ENCODE data around the gene GOLIM4. TPM values are rescaled to one million over a fixed set of nuclear protein-coding genes. Genes with fewer than 3 reads are reported as not detected.
A peak's percentile ranks its signal among the peaks of the same experiment; 100 is the strongest.

The GOLIM4 gene
- total and polyA plus RNA-seq, 5 donors from 2014 or later, result 0.67 TPM; not detected in 4

DNA sequence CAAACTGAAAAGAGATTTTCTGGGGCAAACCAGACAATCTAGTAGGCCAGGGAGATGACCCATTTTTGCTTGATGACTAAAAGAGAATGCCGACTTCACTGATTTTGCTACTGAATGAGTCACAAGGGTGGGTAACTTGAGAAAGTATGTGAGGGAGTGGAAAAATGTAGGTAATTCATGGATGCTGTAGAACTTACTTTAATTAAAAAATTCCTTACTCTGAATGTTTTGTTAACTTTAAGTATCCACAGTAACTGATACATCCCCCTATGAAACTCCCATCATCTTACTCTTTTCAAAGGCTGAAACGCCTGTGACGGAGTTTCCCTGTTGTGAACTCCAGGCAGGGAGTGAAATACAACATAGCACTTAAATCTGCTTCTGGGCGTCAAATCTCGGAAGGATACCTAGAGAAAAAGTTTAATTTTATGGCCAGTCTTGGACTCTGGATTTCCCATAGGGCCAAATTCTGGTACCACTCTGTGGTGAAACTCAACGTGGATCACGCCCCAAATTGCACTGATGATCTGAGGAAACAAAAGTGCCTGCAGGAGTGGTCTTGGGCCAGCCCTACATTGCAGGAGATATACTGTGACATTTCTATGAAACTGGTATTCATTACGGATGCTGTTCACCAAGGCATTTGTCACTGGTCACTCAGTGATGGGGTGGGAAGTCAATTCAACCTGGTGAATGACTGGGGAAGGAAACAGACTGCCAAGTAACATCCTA lies 24.0 kb downstream of the GOLIM4 start:
- Mint-ChIP-seq H3K27ac (no peak overlapping the region), H3K4me1 (no peaks in the 10 kb centered on the region), H3K9me3 (peaks cover 0 to 3% (median 0%) of the 10 kb centered on the region in 7 donors), H3K36me3 (no peaks in the 10 kb centered on the region), H3K27me3 (no peaks in the 10 kb centered on the region), H3K4me3 (no peak overlapping the region)
- DNase-seq, result no peak
- H3K36me3 ChIP-seq (ENCODE audit: control insufficient read depth, insufficient read depth, low read length), result no peaks in the 10 kb centered on the region
- no peak overlapping the region for H3K27ac ChIP-seq (ENCODE audit: insufficient read depth, low read length, poor library complexity, severe bottlenecking)
- H3K4me1 ChIP-seq (ENCODE audit: control insufficient read depth, insufficient read depth, low read length, poor library complexity, severe bottlenecking), result no peaks in the 10 kb centered on the region
- H3K27me3 ChIP-seq (ENCODE audit: control insufficient read depth, insufficient read depth, low read length), result no peaks in the 10 kb centered on the region
- H3K4me3 ChIP-seq (ENCODE audit: low read depth, low read length), result no peak overlapping the region
- no peaks in the 10 kb centered on the region for H3K9me3 ChIP-seq (ENCODE audit: control insufficient read depth in 2 of 2, low read length in 2 of 2)
- no peak for ATAC-seq (ENCODE audit: low read depth in 2 of 2)

DNA sequence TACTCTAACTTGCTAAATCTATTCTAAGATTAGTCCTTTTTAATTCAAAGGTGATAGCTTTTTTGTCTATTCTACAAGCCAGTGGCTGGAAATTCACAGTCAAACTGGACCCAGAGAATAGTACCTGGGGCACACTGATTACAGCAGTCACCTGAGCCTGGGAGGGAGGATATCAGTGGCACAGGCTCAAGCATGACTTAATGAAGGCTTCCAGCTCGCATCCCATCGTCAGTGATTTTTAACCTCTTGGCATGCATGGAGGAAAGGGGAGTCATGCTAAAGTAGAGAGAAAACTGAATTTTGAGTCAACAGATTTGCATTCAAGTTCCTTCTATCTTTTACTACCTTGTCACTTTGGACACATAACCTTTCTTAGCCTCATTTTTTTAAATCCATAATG lies 24.8 kb downstream of the GOLIM4 start:
- H3K27ac Mint-ChIP-seq, result no peak overlapping the region
- no peaks in the 10 kb centered on the region for H3K4me1 Mint-ChIP-seq
- H3K4me3 Mint-ChIP-seq, result no peak overlapping the region
- H3K36me3 ChIP-seq (ENCODE audit: control insufficient read depth, insufficient read depth, low read length), result no peaks in the 10 kb centered on the region
- no peaks in the 10 kb centered on the region for H3K4me1 ChIP-seq (ENCODE audit: control insufficient read depth, insufficient read depth, low read length, poor library complexity, severe bottlenecking)
- no peaks in the 10 kb centered on the region for H3K27me3 Mint-ChIP-seq
- no peak overlapping the region for H3K27ac ChIP-seq (ENCODE audit: insufficient read depth, low read length, poor library complexity, severe bottlenecking)
- no peak overlapping the region for H3K4me3 ChIP-seq (ENCODE audit: low read depth, low read length)
- DNase-seq (no peak), ATAC-seq (ENCODE audit: low read depth in 2 of 2) (no peak)
- peaks cover 0 to 3% (median 0%) of the 10 kb centered on the region in 7 donors for H3K9me3 Mint-ChIP-seq
- no peaks in the 10 kb centered on the region for H3K9me3 ChIP-seq (ENCODE audit: control insufficient read depth in 2 of 2, low read length in 2 of 2)
- H3K27me3 ChIP-seq (ENCODE audit: control insufficient read depth, insufficient read depth, low read length), result no peaks in the 10 kb centered on the region
- no peaks in the 10 kb centered on the region for H3K36me3 Mint-ChIP-seq

DNA sequence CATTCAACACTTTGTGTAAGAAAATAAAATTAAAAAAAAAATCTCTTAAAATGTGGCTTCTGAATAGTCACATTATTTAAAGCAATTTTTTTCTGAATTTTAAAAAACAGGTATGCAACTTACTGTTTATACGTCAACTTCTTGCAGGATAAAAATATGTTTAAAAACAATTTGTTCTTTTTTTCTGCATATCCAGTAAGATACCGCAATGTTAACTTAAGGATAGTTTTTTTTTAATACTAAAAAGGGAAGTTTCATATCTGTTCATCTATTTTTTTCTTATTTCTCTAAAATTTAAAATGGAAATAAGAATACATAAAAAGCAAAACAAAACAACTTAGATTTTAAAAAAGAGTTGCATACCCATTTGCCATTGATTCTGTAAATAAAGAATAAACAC lies 27.4 kb downstream of the GOLIM4 start:
- no peaks in the 10 kb centered on the region for H3K36me3 Mint-ChIP-seq

DNA sequence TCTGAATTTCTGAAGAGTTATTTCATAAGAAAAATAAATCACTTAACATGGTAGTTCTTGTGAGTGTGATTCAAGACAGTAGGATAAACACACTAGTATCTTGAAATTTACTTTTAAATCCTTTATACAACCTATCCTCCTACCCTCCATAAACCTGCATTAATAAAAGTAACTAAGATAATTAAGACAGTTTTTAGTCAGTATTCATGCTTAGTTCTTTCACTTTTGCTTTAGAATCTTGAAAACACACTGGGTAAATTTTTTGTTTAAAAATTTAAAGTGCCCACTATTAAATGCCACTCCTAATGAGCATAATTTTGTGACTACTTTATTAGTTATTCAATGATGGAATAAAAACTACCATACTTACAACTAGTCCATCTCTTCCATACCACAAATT lies 28.8 kb downstream of the GOLIM4 start:
- no peaks in the 10 kb centered on the region for H3K27me3 Mint-ChIP-seq
- Histone ChIP-seq H3K36me3 (ENCODE audit: control insufficient read depth, insufficient read depth, low read length) (no peaks in the 10 kb centered on the region), H3K27me3 (ENCODE audit: control insufficient read depth, insufficient read depth, low read length) (no peaks in the 10 kb centered on the region), H3K27ac (ENCODE audit: insufficient read depth, low read length, poor library complexity, severe bottlenecking) (no peak overlapping the region), H3K4me3 (ENCODE audit: low read depth, low read length) (no peak overlapping the region), H3K4me1 (ENCODE audit: control insufficient read depth, insufficient read depth, low read length, poor library complexity, severe bottlenecking) (no peaks in the 10 kb centered on the region), H3K9me3 (ENCODE audit: control insufficient read depth in 2 of 2, low read length in 2 of 2) (no peaks in the 10 kb centered on the region)
- H3K27ac Mint-ChIP-seq, result no peak overlapping the region
- no peaks in the 10 kb centered on the region for H3K36me3 Mint-ChIP-seq
- no peaks in the 10 kb centered on the region for H3K4me1 Mint-ChIP-seq
- no peak overlapping the region for H3K4me3 Mint-ChIP-seq
- ATAC-seq (ENCODE audit: low read depth in 2 of 2) (no peak), DNase-seq (no peak)
- peaks cover 0 to 3% (median 0%) of the 10 kb centered on the region in 7 donors for H3K9me3 Mint-ChIP-seq

More for the DNA sequence above, 27.4 kb downstream of the GOLIM4 start:
- Mint-ChIP-seq H3K4me1 (no peaks in the 10 kb centered on the region), H3K27ac (no peak overlapping the region), H3K27me3 (no peaks in the 10 kb centered on the region), H3K4me3 (no peak overlapping the region), H3K9me3 (peaks cover 0 to 3% (median 0%) of the 10 kb centered on the region in 7 donors)
- no peaks in the 10 kb centered on the region for H3K36me3 ChIP-seq (ENCODE audit: control insufficient read depth, insufficient read depth, low read length)
- H3K27me3 ChIP-seq (ENCODE audit: control insufficient read depth, insufficient read depth, low read length), result no peaks in the 10 kb centered on the region
- DNase-seq (no peak), ATAC-seq (ENCODE audit: low read depth in 2 of 2) (no peak)
- no peak overlapping the region for H3K27ac ChIP-seq (ENCODE audit: insufficient read depth, low read length, poor library complexity, severe bottlenecking)
- no peaks in the 10 kb centered on the region for H3K9me3 ChIP-seq (ENCODE audit: control insufficient read depth in 2 of 2, low read length in 2 of 2)
- H3K4me1 ChIP-seq (ENCODE audit: control insufficient read depth, insufficient read depth, low read length, poor library complexity, severe bottlenecking), result no peaks in the 10 kb centered on the region
- H3K4me3 ChIP-seq (ENCODE audit: low read depth, low read length), result no peak overlapping the region

DNA sequence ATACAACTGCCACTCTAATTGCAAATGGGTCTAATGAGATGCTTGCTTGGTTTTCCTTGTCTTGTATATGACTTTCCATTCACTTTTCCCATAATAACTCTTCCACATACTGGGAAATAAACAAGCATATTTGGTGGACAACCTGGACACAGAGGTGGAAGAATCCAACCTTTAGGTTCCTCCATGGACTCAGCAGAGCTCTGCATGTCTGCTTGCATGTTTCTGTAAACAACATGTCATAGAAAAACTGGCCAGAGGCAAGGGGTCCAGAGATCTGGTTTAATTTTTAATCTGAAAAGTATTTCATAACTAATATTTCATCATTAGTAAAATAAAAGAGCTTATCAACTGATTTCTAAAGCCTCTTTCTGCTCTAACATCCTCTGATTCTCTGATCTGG lies 30.2 kb downstream of the GOLIM4 start:
- H3K4me3 ChIP-seq (ENCODE audit: low read depth, low read length), result no peak overlapping the region
- no peaks in the 10 kb centered on the region for H3K4me1 ChIP-seq (ENCODE audit: control insufficient read depth, insufficient read depth, low read length, poor library complexity, severe bottlenecking)
- H3K9me3 ChIP-seq (ENCODE audit: control insufficient read depth in 2 of 2, low read length in 2 of 2), result no peaks in the 10 kb centered on the region
- H3K27ac ChIP-seq (ENCODE audit: insufficient read depth, low read length, poor library complexity, severe bottlenecking), result no peak overlapping the region
- Mint-ChIP-seq H3K36me3 (no peaks in the 10 kb centered on the region), H3K9me3 (no peaks in the 10 kb centered on the region), H3K4me1 (no peaks in the 10 kb centered on the region), H3K27ac (no peak overlapping the region), H3K27me3 (no peaks in the 10 kb centered on the region), H3K4me3 (no peak overlapping the region)
- DNase-seq (no peak), ATAC-seq (ENCODE audit: low read depth in 2 of 2) (no peak)
- no peaks in the 10 kb centered on the region for H3K36me3 ChIP-seq (ENCODE audit: control insufficient read depth, insufficient read depth, low read length)
- H3K27me3 ChIP-seq (ENCODE audit: control insufficient read depth, insufficient read depth, low read length), result no peaks in the 10 kb centered on the region

DNA sequence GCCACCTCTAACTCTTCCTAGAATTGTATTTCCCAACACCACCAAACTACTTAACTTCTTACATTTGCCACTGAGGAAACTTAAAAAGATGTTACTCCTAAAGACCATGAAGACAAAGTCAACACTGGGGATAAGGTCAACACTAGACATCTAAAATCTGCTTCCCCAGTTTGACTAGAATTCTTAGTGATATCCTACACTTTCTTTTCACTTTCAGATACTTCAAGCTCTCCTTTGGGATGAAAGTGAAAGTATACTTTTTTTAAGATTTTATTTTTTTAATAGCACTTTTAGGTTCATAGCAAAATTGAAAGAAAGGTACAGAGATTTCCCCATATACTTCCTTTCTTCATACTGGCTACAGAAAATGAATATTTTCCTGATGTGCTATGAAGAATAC lies 32.6 kb downstream of the GOLIM4 start:
- no peaks in the 10 kb centered on the region for H3K27me3 ChIP-seq (ENCODE audit: control insufficient read depth, insufficient read depth, low read length)
- H3K9me3 Mint-ChIP-seq, result no peaks in the 10 kb centered on the region
- H3K27me3 Mint-ChIP-seq, result no peaks in the 10 kb centered on the region
- ATAC-seq (ENCODE audit: low read depth in 2 of 2), result no peak
- no peak overlapping the region for H3K4me3 ChIP-seq (ENCODE audit: low read depth, low read length)
- no peaks in the 10 kb centered on the region for H3K4me1 Mint-ChIP-seq
- no peaks in the 10 kb centered on the region for H3K4me1 ChIP-seq (ENCODE audit: control insufficient read depth, insufficient read depth, low read length, poor library complexity, severe bottlenecking)
- H3K36me3 ChIP-seq (ENCODE audit: control insufficient read depth, insufficient read depth, low read length), result no peaks in the 10 kb centered on the region
- H3K27ac Mint-ChIP-seq, result no peak overlapping the region
- no peaks in the 10 kb centered on the region for H3K9me3 ChIP-seq (ENCODE audit: control insufficient read depth in 2 of 2, low read length in 2 of 2)
- H3K4me3 Mint-ChIP-seq, result peak overlapping the region in 1 of 4 donors; percentile 7
- H3K36me3 Mint-ChIP-seq, result no peaks in the 10 kb centered on the region
- no peak for DNase-seq
- no peak overlapping the region for H3K27ac ChIP-seq (ENCODE audit: insufficient read depth, low read length, poor library complexity, severe bottlenecking)

DNA sequence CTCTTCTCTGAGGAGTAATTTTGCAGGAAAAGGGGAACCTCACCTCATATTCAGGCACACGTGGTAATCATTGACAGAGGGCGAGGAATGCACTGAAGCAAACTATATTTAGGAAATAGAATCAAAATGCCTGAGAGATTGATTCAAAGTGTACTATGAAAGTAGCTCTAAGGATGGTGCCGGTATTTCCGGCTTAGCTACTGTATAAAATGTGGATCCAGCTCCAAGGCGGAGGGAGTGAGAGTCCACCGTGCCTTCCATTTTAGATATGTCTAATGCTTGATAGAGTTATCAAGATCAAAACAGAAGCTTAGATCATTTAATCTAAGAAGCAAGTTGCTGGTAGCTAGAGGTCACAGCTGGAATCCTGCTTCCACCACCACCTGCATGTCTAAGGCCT lies 33.0 kb downstream of the GOLIM4 start:
- H3K36me3 Mint-ChIP-seq, result no peaks in the 10 kb centered on the region
- H3K27ac Mint-ChIP-seq, result no peak overlapping the region
- Histone ChIP-seq H3K9me3 (ENCODE audit: control insufficient read depth in 2 of 2, low read length in 2 of 2) (no peaks in the 10 kb centered on the region), H3K27me3 (ENCODE audit: control insufficient read depth, insufficient read depth, low read length) (no peaks in the 10 kb centered on the region), H3K27ac (ENCODE audit: insufficient read depth, low read length, poor library complexity, severe bottlenecking) (no peak overlapping the region), H3K4me1 (ENCODE audit: control insufficient read depth, insufficient read depth, low read length, poor library complexity, severe bottlenecking) (no peaks in the 10 kb centered on the region), H3K36me3 (ENCODE audit: control insufficient read depth, insufficient read depth, low read length) (no peaks in the 10 kb centered on the region), H3K4me3 (ENCODE audit: low read depth, low read length) (no peak overlapping the region)
- H3K9me3 Mint-ChIP-seq, result no peaks in the 10 kb centered on the region
- ATAC-seq (ENCODE audit: low read depth in 2 of 2) (no peak), DNase-seq (no peak)
- no peak overlapping the region for H3K4me3 Mint-ChIP-seq
- H3K27me3 Mint-ChIP-seq, result no peaks in the 10 kb centered on the region
- H3K4me1 Mint-ChIP-seq, result no peaks in the 10 kb centered on the region

DNA sequence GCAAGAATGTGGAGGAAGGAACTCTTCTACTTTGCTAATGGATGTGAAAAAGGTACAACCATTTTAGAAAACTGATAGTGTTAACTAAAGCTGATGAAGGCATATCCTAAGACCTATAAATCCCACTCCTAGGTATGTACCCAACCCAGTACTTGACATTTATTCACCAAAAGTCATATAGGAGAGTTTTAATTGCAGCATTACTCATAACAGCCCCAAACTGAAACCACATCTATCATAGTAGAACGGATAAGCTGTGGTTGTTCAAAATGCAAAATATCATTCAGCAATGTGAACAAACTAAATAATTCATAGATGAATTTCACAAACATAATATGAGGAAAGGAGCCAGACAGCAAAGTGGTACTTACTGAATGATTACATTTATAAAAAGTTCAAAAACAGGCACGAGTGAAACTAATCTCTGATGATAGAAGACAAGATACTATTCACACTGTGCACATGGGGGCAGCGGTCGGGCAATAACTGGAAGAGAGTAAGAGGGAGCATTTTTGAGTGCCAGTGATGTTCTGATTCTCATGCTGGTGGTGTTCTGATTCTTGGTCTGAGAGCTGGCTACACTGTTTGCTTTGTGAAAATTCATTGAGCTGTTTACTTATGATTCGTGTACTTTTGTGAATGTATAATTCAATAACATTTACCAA lies 34.3 kb downstream of the GOLIM4 start:
- H3K9me3 ChIP-seq (ENCODE audit: control insufficient read depth in 2 of 2, low read length in 2 of 2), result no peaks in the 10 kb centered on the region
- no peaks in the 10 kb centered on the region for H3K27me3 ChIP-seq (ENCODE audit: control insufficient read depth, insufficient read depth, low read length)
- ATAC-seq (ENCODE audit: low read depth in 2 of 2), result no peak
- no peaks in the 10 kb centered on the region for H3K36me3 ChIP-seq (ENCODE audit: control insufficient read depth, insufficient read depth, low read length)
- no peaks in the 10 kb centered on the region for H3K4me1 Mint-ChIP-seq
- H3K9me3 Mint-ChIP-seq, result peaks cover 0 to 3% (median 0%) of the 10 kb centered on the region in 7 donors
- peak in 1 of 3 donors; percentile 18 for DNase-seq
- H3K36me3 Mint-ChIP-seq, result no peaks in the 10 kb centered on the region
- H3K4me1 ChIP-seq (ENCODE audit: control insufficient read depth, insufficient read depth, low read length, poor library complexity, severe bottlenecking), result no peaks in the 10 kb centered on the region
- no peak overlapping the region for H3K4me3 ChIP-seq (ENCODE audit: low read depth, low read length)
- no peak overlapping the region for H3K4me3 Mint-ChIP-seq
- H3K27me3 Mint-ChIP-seq, result no peaks in the 10 kb centered on the region
- no peak overlapping the region for H3K27ac Mint-ChIP-seq
- no peak overlapping the region for H3K27ac ChIP-seq (ENCODE audit: insufficient read depth, low read length, poor library complexity, severe bottlenecking)

All from CD4-positive, CD25-positive, alpha-beta regulatory T cell (primary cell).